SK-N-SH treated with all-trans-retinoic acid at 6 μM for 48 hours (cell line): Measurements from ENCODE around the gene FNBP1L.

Source experiments
- ARNTL ChIP-seq: fragments of 450-650 bp; formaldehyde crosslinking; IDR thresholded peaks from 2 replicates; pipeline ENCODE4 v1.5.0; 2020; ENCODE audit warnings: low read depth, mild to moderate bottlenecking, moderate library complexity, borderline replicate concordance
- BACH2 ChIP-seq: fragments of 250-450 bp; sonication (Bioruptor Pico); IDR thresholded peaks from 2 replicates; pipeline ENCODE4 v1.9.0; 2021; ENCODE audit warnings: mild to moderate bottlenecking, borderline replicate concordance
- CREB5 ChIP-seq: fragments of 250-450 bp; sonication (Bioruptor Pico); IDR thresholded peaks from 2 replicates; pipeline ENCODE4 v1.5.1; 2020; ENCODE audit warnings: low read depth, mild to moderate bottlenecking, moderate library complexity
- ESRRG ChIP-seq: fragments of 250-450 bp; sonication (Bioruptor Pico); IDR thresholded peaks from 2 replicates; pipeline ENCODE4 v1.6.1; 2021; ENCODE audit warnings: mild to moderate bottlenecking
- GLIS3 ChIP-seq: fragments of 250-450 bp; sonication (Bioruptor Pico); IDR thresholded peaks from 2 replicates; pipeline ENCODE4 v1.5.0; 2020; ENCODE audit warnings: mild to moderate bottlenecking, moderate library complexity
- OSR1 ChIP-seq: fragments of 250-450 bp; sonication (Bioruptor Pico); IDR thresholded peaks from 2 replicates; pipeline ENCODE4 v1.8.0; 2022; ENCODE audit warnings: moderate library complexity, mild to moderate bottlenecking, inconsistent platforms
- PATZ1 ChIP-seq: fragments of 250-450 bp; sonication (Bioruptor Pico); IDR thresholded peaks from 2 replicates; pipeline ENCODE4 v1.8.0; 2020; ENCODE audit warnings: mild to moderate bottlenecking, moderate library complexity, borderline replicate concordance
- POU6F1 ChIP-seq: fragments of 250-450 bp; sonication (Bioruptor Pico); IDR thresholded peaks from 2 replicates; pipeline ENCODE4 v1.8.0; 2021; ENCODE audit warnings: low read depth, mild to moderate bottlenecking, moderate library complexity, borderline replicate concordance
- RARB ChIP-seq: fragments of 250-450 bp; sonication (Bioruptor Pico); IDR thresholded peaks from 2 replicates; pipeline ENCODE4 v1.8.0; 2021; ENCODE audit warnings: mild to moderate bottlenecking, moderate library complexity
- TSHZ2 ChIP-seq: fragments of 250-450 bp; sonication (Bioruptor Pico); IDR thresholded peaks from 2 replicates; pipeline ENCODE4 v1.5.0; 2020; ENCODE audit warnings: mild to moderate bottlenecking, moderate library complexity
- ZFP30 ChIP-seq: fragments of 450-650 bp; formaldehyde crosslinking; IDR thresholded peaks from 2 replicates; pipeline ENCODE4 v1.5.0; 2022; ENCODE audit warnings: mild to moderate bottlenecking, moderate library complexity
- ZNF8 ChIP-seq: fragments of 450-650 bp; formaldehyde crosslinking; IDR thresholded peaks from 2 replicates; pipeline ENCODE4 v1.5.0; 2020; ENCODE audit warnings: mild to moderate bottlenecking, moderate library complexity

- TF ChIP-seq TSHZ2 (CRISPR knock-in tag) (no peak), ZNF8 (CRISPR knock-in tag) (no peak), OSR1 (CRISPR knock-in tag) (no peak), BACH2 (CRISPR knock-in tag) (no peak), PATZ1 (CRISPR knock-in tag) (no peak), ZFP30 (CRISPR knock-in tag) (no peak), ARNTL (CRISPR knock-in tag) (no peak), RARB (CRISPR knock-in tag) (no peak), CREB5 (CRISPR knock-in tag) (no peak), ESRRG (no peak), POU6F1 (CRISPR knock-in tag) (no peak), GLIS3 (CRISPR knock-in tag) (no peak)
These were observed 126.1 kb downstream of the FNBP1L start for GRCh38 chr1:93573940-93574469.
